Measurements from ENCODE around the gene TEX47.

Gene TEX47

GRCh38 chr7:88757371-88757770 is 38.2 kb downstream of the TEX47 start:
- no peak for DNase-seq (ENCODE audit: low read depth)
- no peak overlapping the region for H3K4me3 ChIP-seq (ENCODE audit: low read depth, low read length)

- H3K4me3 ChIP-seq (ENCODE audit: low read depth, low read length), result no peak overlapping the region
- no peak for DNase-seq (ENCODE audit: low read depth)
These were observed 38.7 kb downstream of the TEX47 start for GRCh38 chr7:88756802-88757201.

- DNase-seq (ENCODE audit: low read depth), result no peak
- no peak overlapping the region for H3K4me3 ChIP-seq (ENCODE audit: low read depth, low read length)
These were observed 49.4 kb downstream of the TEX47 start for GRCh38 chr7:88746126-88746525.

Measured in skeletal muscle cell (primary cell).